Skeletal muscle tissue (tissue), 4 donors: ENCODE results near the gene PAK2. TPM values are rescaled to one million over a fixed set of nuclear protein-coding genes. Genes with fewer than 3 reads are reported as not detected.
"Not testable (repeated sequence)": the region's sequence is repeated elsewhere in the genome, so short reads cannot be mapped to it uniquely, and the experiment has no call there.

Source experiments
- H3K27ac ChIP-seq: one replicate; pipeline ENCODE4 v1.7.0; 2013; ENCODE audit warnings: mild to moderate bottlenecking, low read depth, low read length, inconsistent platforms
- H3K27me3 ChIP-seq, 3 donors: one replicate each; pipeline ENCODE4 v1.7.0; 2013; ENCODE audit warnings: low read length in 3 of 3; ENCODE audit not compliant: control insufficient read depth in 3 of 3, insufficient read depth in 3 of 3
- H3K36me3 ChIP-seq, 3 donors: one replicate each; pipeline ENCODE4 v1.7.0; 2013; ENCODE audit warnings: low read length in 3 of 3; ENCODE audit not compliant: control insufficient read depth in 3 of 3, insufficient read depth in 3 of 3
- H3K4me1 ChIP-seq, 3 donors: one replicate each; pipeline ENCODE4 v1.7.0; 2013; ENCODE audit warnings: low read length in 3 of 3, mild to moderate bottlenecking in 3 of 3; ENCODE audit not compliant: control insufficient read depth in 3 of 3, insufficient read depth in 3 of 3
- H3K4me3 ChIP-seq, 3 donors: one replicate each; pipeline ENCODE4 v1.7.0; 2013; ENCODE audit warnings: low read length in 3 of 3
- H3K9ac ChIP-seq, 3 donors: one replicate each; pipeline ENCODE4 v1.7.0; 2013; ENCODE audit warnings: low read length in 3 of 3, mild to moderate bottlenecking in 3 of 3, moderate library complexity in 2 of 3, low read depth in 1 of 3
- H3K9me3 ChIP-seq, 3 donors: one replicate each; pipeline ENCODE4 v1.7.0; 2013; ENCODE audit warnings: low read length in 3 of 3; ENCODE audit not compliant: control insufficient read depth in 3 of 3
- total RNA-seq: library from RNA; depleted of rRNA; stranded (reverse); fragments of >200 nt; gene quantifications from one replicate; pipeline ENCODE4 v1.2.3, GENCODE V29; 2014
- donor health status: Osteomylitis.

PAK2 gene
- total RNA-seq, 1 donor from 2014 or later, result 24.5 TPM

- Histone ChIP-seq H3K27me3 (no peaks in the 10 kb centered on the region), H3K4me3 (no peak overlapping the region), H3K9ac (no peak overlapping the region), H3K36me3 (peaks cover 4 to 15% (median 12%) of the 10 kb centered on the region in 3 donors), H3K27ac (no peak overlapping the region), H3K9me3 (no peaks in the 10 kb centered on the region), H3K4me1 (peaks cover 0 to 1% (median 0%) of the 10 kb centered on the region in 3 donors)
Observed at GRCh38 chr3:196800742-196801434, 61.2 kb downstream of the PAK2 start.

- no peaks in the 10 kb centered on the region for H3K4me1 ChIP-seq
- H3K9ac ChIP-seq, result no peak overlapping the region
- H3K27ac ChIP-seq, result no peak overlapping the region
- H3K27me3 ChIP-seq, result no peaks in the 10 kb centered on the region
- no peak overlapping the region for H3K4me3 ChIP-seq
- peaks cover 20 to 38% (median 29%) of the 10 kb centered on the region in 3 donors for H3K36me3 ChIP-seq
- H3K9me3 ChIP-seq, result no peaks in the 10 kb centered on the region
Observed at GRCh38 chr3:196803891-196804468, 64.3 kb downstream of the PAK2 start.

- peaks cover 20 to 40% (median 34%) of the 10 kb centered on the region in 3 donors for H3K36me3 ChIP-seq
- no peaks in the 10 kb centered on the region for H3K4me1 ChIP-seq
- H3K4me3 ChIP-seq, result no peak overlapping the region
- H3K27me3 ChIP-seq, result no peaks in the 10 kb centered on the region
- H3K9me3 ChIP-seq, result no peaks in the 10 kb centered on the region
- no peak overlapping the region for H3K9ac ChIP-seq
- H3K27ac ChIP-seq, result no peak overlapping the region
Observed at GRCh38 chr3:196804773-196805172, 65.1 kb downstream of the PAK2 start.

- no peaks in the 10 kb centered on the region for H3K27me3 ChIP-seq
- no peak overlapping the region for H3K9ac ChIP-seq
- H3K9me3 ChIP-seq, result no peaks in the 10 kb centered on the region
- peaks cover 0 to 13% (median 6%) of the 10 kb centered on the region in 3 donors for H3K4me1 ChIP-seq
- H3K27ac ChIP-seq, result no peak overlapping the region
- no peak overlapping the region for H3K4me3 ChIP-seq
- H3K36me3 ChIP-seq, result peaks cover 18 to 45% (median 43%) of the 10 kb centered on the region in 3 donors
Observed at GRCh38 chr3:196810963-196811581, 71.4 kb downstream of the PAK2 start.

- no peak overlapping the region for H3K9ac ChIP-seq
- H3K9me3 ChIP-seq, result no peaks in the 10 kb centered on the region
- peaks cover 11 to 28% (median 28%) of the 10 kb centered on the region in 3 donors for H3K36me3 ChIP-seq
- H3K27me3 ChIP-seq, result no peaks in the 10 kb centered on the region
- peaks cover 0 to 13% (median 6%) of the 10 kb centered on the region in 3 donors for H3K4me1 ChIP-seq
- no peak overlapping the region for H3K4me3 ChIP-seq
- H3K27ac ChIP-seq, result no peak overlapping the region
Observed at GRCh38 chr3:196812853-196813252, 73.2 kb downstream of the PAK2 start.

- Histone ChIP-seq H3K4me3 (no peak overlapping the region), H3K36me3 (peaks cover 18 to 33% (median 26%) of the 10 kb centered on the region in 3 donors), H3K27me3 (no peaks in the 10 kb centered on the region), H3K4me1 (peaks cover 0 to 13% (median 6%) of the 10 kb centered on the region in 3 donors), H3K9me3 (no peaks in the 10 kb centered on the region), H3K27ac (no peak overlapping the region), H3K9ac (no peak overlapping the region)
Observed at GRCh38 chr3:196813903-196814302, 74.2 kb downstream of the PAK2 start.

- Histone ChIP-seq H3K9ac (no peak overlapping the region), H3K9me3 (no peaks in the 10 kb centered on the region), H3K27me3 (no peaks in the 10 kb centered on the region), H3K4me3 (no peak overlapping the region), H3K4me1 (no peaks in the 10 kb centered on the region), H3K36me3 (peaks cover 44 to 72% (median 53%) of the 10 kb centered on the region in 3 donors), H3K27ac (no peak overlapping the region)
Observed at GRCh38 chr3:196821806-196822355, 82.2 kb downstream of the PAK2 start.

- H3K9ac ChIP-seq, H3K9me3 ChIP-seq, H3K4me3 ChIP-seq, H3K27ac ChIP-seq, H3K4me1 ChIP-seq, H3K27me3 ChIP-seq: not testable (repeated sequence)
- peaks cover 0 to 22% (median 22%) of the 10 kb centered on the region in 3 donors for H3K36me3 ChIP-seq
Observed at GRCh38 chr3:196829651-196830050, 90.0 kb downstream of the PAK2 start.

GRCh38 chr3:196835086-196835485 is 95.4 kb downstream of the PAK2 start:
- Histone ChIP-seq H3K36me3 (peaks cover 0 to 12% (median 7%) of the 10 kb centered on the region in 3 donors), H3K9ac (no peak overlapping the region), H3K9me3 (no peaks in the 10 kb centered on the region), H3K27me3 (no peaks in the 10 kb centered on the region), H3K27ac (no peak overlapping the region), H3K4me3 (no peak overlapping the region), H3K4me1 (no peaks in the 10 kb centered on the region)

GRCh38 chr3:196836626-196837025 is 97.0 kb downstream of the PAK2 start:
- not testable (repeated sequence) for H3K4me3 ChIP-seq, H3K27me3 ChIP-seq, H3K36me3 ChIP-seq, H3K9ac ChIP-seq, H3K4me1 ChIP-seq, H3K9me3 ChIP-seq, H3K27ac ChIP-seq
